Endodermal cell (in vitro differentiated cells): ENCODE measurements around the gene GRM6. TPM values are rescaled to one million over a fixed set of nuclear protein-coding genes. Genes with fewer than 3 reads are reported as not detected.

ENCODE experiments used
- DNase-seq: peaks from one replicate; pipeline ENCODE4 v3.0.0-alpha.2; 2017
- H3K27ac ChIP-seq: 2 replicates; pipeline ENCODE4 v1.5.1; 2013; ENCODE audit warnings: mild to moderate bottlenecking, low read depth, low read length, moderate library complexity
- H3K27me3 ChIP-seq: 2 replicates; pipeline ENCODE4 v1.6.1; 2013; ENCODE audit warnings: mild to moderate bottlenecking, low read length, moderate library complexity; ENCODE audit not compliant: insufficient read depth, control insufficient read depth, poor library complexity, severe bottlenecking
- H3K36me3 ChIP-seq: 2 replicates; pipeline ENCODE4 v1.7.0; 2013; ENCODE audit warnings: mild to moderate bottlenecking, low read length, moderate library complexity; ENCODE audit not compliant: control insufficient read depth, insufficient read depth
- H3K4me1 ChIP-seq: one replicate; pipeline ENCODE4 v1.7.0; 2013; ENCODE audit warnings: low read length; ENCODE audit not compliant: control insufficient read depth, insufficient read depth
- H3K4me3 ChIP-seq: 2 replicates; pipeline ENCODE4 v1.5.1; 2013; ENCODE audit warnings: mild to moderate bottlenecking, low read length, moderate library complexity
- H3K9ac ChIP-seq: 2 replicates; pipeline ENCODE4 v1.6.1; 2013; ENCODE audit warnings: mild to moderate bottlenecking, low read length, moderate library complexity; ENCODE audit not compliant: poor library complexity, severe bottlenecking; ENCODE audit errors: extremely low read depth
- H3K9me3 ChIP-seq: 2 replicates; pipeline ENCODE4 v1.6.1; 2013; ENCODE audit warnings: mild to moderate bottlenecking, low read length, moderate library complexity; ENCODE audit not compliant: control insufficient read depth
- H3K27ac Mint-ChIP-seq: 2 replicates; pipeline ENCODE4 v1.8.0; 2020; ENCODE audit warnings: mixed read lengths
- H3K27me3 Mint-ChIP-seq: 2 replicates; pipeline ENCODE4 v1.8.0; 2021; ENCODE audit warnings: mild to moderate bottlenecking, mixed read lengths; ENCODE audit not compliant: insufficient read depth
- H3K36me3 Mint-ChIP-seq: 2 replicates; pipeline ENCODE4 v1.8.0; 2020; ENCODE audit warnings: low read depth, mixed read lengths
- H3K4me1 Mint-ChIP-seq: 2 replicates; pipeline ENCODE4 v1.8.0; 2020; ENCODE audit warnings: mixed read lengths
- H3K4me3 Mint-ChIP-seq: 2 replicates; pipeline ENCODE4 v1.8.0; 2020; ENCODE audit warnings: mild to moderate bottlenecking, moderate library complexity, mixed read lengths
- H3K9me3 Mint-ChIP-seq: 2 replicates; pipeline ENCODE4 v1.8.0; 2020; ENCODE audit warnings: mild to moderate bottlenecking, mixed read lengths
- WGBS, 2 experiments: methylation state at CpG; one replicate each; pipeline versions ENCODE4 v1.1.5 to v1.1.7; 2013; ENCODE audit warnings: missing lambda C conversion rate in 2 of 2, mixed read lengths in 1 of 2; ENCODE audit not compliant: insufficient coverage in 1 of 2, insufficient read length in 1 of 2; 5-methylcytosine and 5-hydroxymethylcytosine counted together
- total RNA-seq, 2 donors: library from RNA; stranded (reverse); fragmentation: NEBNext Ultra II Directional in 1 of 2; extraction: Animal tissue kit (Norgen Biotek cat#: 25700) in 1 of 2; gene quantifications; 2 replicates in 1 of 2; 3 replicates in 1 of 2; pipeline ENCODE4 v1.2.1, GENCODE V29; 2021
- TF ChIP-seq, protein P1 (sequence below): fragments of 200-600 bp; sonication (generic); conservative IDR thresholded peaks from 2 replicates; pipeline ENCODE4 v1.5.0; 2021; ENCODE audit warnings: antibody characterized with exemption, mild to moderate bottlenecking

GRM6 gene
- total RNA-seq, 2 donors from 2014 or later = not detected

DNA sequence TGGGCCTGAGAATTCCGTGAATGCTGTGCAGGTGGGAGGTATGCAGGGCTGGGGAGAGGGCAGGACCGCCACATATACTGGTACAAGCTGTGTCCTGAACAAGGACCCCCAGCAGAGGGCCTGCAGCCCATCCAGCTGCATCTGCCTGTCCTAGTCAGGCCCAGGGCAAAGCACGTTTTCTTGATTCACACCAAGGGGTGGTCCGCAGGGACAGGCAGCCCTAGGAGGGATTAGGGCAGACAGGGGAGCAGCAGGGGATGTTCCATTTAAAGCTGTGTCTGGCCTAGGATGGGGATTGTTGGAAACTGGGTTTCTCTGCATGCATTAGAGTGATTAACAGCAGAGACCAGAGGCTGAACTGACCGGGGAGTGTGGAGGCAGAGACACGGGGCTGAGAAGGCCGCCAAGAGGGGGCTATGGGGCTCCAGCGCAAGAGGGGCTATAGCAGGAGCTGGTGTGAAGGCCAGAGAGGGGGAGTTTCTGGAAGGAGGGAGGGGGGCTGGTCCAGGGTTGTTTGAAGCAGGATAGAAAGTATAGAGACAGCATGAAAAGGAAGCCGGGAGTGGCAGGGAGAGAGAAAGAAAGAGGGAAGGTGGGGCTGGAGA, 2.7 kb downstream of the GRM6 start:
- Mint-ChIP-seq H3K9me3 (peaks cover 21% of the 10 kb centered on the region), H3K4me1 (peaks cover 4% of the 10 kb centered on the region), H3K36me3 (no peaks in the 10 kb centered on the region), H3K4me3 (no peak overlapping the region), H3K27me3 (peaks cover 57% of the 10 kb centered on the region), H3K27ac (no peak overlapping the region)
- Histone ChIP-seq H3K4me3 (no peak overlapping the region), H3K27ac (no peak overlapping the region), H3K9ac (no peak overlapping the region), H3K9me3 (peaks cover 11% of the 10 kb centered on the region), H3K27me3 (peaks cover 44% of the 10 kb centered on the region), H3K36me3 (no peaks in the 10 kb centered on the region), H3K4me1 (no peaks in the 10 kb centered on the region)
- WGBS, 2 experiments = 67 to 70% methylated on average over 8 to 9 of the region's 9 CpGs
- no peak for DNase-seq
- TF ChIP-seq, protein P1, sequence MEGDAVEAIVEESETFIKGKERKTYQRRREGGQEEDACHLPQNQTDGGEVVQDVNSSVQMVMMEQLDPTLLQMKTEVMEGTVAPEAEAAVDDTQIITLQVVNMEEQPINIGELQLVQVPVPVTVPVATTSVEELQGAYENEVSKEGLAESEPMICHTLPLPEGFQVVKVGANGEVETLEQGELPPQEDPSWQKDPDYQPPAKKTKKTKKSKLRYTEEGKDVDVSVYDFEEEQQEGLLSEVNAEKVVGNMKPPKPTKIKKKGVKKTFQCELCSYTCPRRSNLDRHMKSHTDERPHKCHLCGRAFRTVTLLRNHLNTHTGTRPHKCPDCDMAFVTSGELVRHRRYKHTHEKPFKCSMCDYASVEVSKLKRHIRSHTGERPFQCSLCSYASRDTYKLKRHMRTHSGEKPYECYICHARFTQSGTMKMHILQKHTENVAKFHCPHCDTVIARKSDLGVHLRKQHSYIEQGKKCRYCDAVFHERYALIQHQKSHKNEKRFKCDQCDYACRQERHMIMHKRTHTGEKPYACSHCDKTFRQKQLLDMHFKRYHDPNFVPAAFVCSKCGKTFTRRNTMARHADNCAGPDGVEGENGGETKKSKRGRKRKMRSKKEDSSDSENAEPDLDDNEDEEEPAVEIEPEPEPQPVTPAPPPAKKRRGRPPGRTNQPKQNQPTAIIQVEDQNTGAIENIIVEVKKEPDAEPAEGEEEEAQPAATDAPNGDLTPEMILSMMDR = no peak

DNA sequence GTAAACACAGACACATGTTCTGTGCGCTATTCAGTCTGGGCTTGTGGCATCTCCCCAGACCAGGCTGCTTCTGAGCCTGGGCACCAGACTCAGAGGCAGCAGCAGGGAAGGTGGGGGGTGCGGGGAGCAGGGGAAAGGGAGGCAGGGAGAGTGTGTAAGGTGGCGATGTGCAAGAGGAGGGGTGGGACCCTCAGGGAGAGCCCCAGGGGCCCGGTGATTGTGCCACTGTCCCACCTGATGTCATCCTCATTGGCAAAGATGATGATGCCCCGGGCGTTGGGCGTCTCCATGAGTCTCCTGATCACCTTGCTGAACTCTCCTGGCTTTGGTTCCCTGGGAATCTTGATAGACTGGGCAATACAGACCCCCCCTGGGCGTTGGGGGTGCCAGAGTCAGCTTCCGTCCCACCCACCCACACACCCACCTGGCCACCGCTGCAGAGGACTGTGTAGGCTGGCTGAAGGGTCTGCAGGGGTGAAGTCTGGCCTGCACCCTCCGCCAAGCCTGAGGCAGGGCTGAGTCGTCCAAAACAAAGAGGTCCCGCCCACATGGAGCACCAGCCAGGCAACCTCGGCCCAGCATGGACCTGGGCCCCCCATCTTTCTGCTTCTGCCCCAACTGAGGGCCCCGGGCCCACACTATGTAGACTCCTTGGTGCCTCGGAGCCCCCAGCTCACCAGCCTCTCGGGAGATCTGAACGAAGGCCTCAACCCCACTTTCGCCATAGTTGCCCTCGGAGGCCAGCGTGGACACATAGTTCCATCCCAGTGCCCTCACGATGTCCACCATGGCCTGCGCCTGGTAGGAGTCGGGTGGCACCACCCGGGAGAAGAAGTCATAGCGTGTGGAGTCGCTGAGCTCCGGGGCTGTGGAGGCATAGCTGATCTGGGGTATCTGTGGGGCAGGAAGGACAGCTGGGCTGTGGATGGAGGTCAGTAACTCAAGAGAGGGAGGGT, 3.7 kb downstream of the GRM6 start:
- Mint-ChIP-seq H3K4me3 (no peak overlapping the region), H3K36me3 (no peaks in the 10 kb centered on the region), H3K9me3 (peaks cover 29% of the 10 kb centered on the region), H3K4me1 (peaks cover 4% of the 10 kb centered on the region), H3K27ac (no peak overlapping the region), H3K27me3 (peaks cover 49% of the 10 kb centered on the region)
- Histone ChIP-seq H3K27ac (no peak overlapping the region), H3K4me1 (no peaks in the 10 kb centered on the region), H3K4me3 (no peak overlapping the region), H3K27me3 (peaks cover 35% of the 10 kb centered on the region), H3K36me3 (no peaks in the 10 kb centered on the region), H3K9ac (no peak overlapping the region), H3K9me3 (peaks cover 11% of the 10 kb centered on the region)
- 86 to 89% methylated on average over 8 to 28 of the region's 28 CpGs for WGBS, 2 experiments
- no peak for DNase-seq
- TF ChIP-seq, protein P1 = no peak

DNA sequence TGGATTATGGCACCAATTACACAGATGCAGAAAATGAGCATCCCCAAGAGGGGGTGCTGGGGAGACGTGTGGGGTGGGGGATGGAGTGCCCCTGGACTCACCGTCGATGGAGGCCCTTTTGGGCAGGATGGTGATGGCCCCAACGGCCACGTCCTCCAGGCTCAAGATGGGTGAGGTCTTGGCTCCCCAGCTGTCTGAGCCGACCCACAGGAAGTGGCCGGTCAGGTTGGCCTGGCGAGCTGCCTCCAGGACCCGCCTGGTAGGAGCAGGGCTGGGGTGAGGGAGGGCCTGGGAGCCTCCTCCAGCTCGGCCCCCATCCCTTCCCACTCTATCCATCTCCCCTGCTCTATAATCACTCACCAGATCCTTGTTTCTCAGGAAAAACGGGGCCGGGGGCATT, 4.6 kb downstream of the GRM6 start:
- Histone ChIP-seq H3K4me1 (no peaks in the 10 kb centered on the region), H3K9me3 (peaks cover 11% of the 10 kb centered on the region), H3K27ac (no peak overlapping the region), H3K27me3 (peaks cover 25% of the 10 kb centered on the region), H3K9ac (no peak overlapping the region), H3K36me3 (no peaks in the 10 kb centered on the region), H3K4me3 (no peak overlapping the region)
- 82 to 90% methylated on average over 6 to 12 of the region's 12 CpGs for WGBS, 2 experiments
- no peak for DNase-seq
- H3K9me3 Mint-ChIP-seq = peaks cover 38% of the 10 kb centered on the region
- H3K4me1 Mint-ChIP-seq = peaks cover 2% of the 10 kb centered on the region
- peaks cover 39% of the 10 kb centered on the region for H3K27me3 Mint-ChIP-seq
- H3K4me3 Mint-ChIP-seq = no peak overlapping the region
- H3K36me3 Mint-ChIP-seq = no peaks in the 10 kb centered on the region
- TF ChIP-seq, protein P1 = no peak
- H3K27ac Mint-ChIP-seq = no peak overlapping the region
